Measurements from ENCODE around the gene FPR3.

The FPR3 gene

GRCh38 chr19:51794885-51795490 is at the start of gene FPR3:
TSS of gene FPR3 (plus strand) at chr19:51795157. CDS start at chr19:51823749, 28,592 bp downstream.
- no peak for TF ChIP-seq GATA2 (IDR thresholded peaks at IDR 0.05; ENCODE audit: low read depth, low read length)
- TF ChIP-seq GATA3 (IDR thresholded peaks at IDR 0.05; ENCODE audit: low read depth, low read length) = no peak

GRCh38 chr19:51746731-51747130 is 48.2 kb upstream of the FPR3 start:
- TF ChIP-seq GATA2 (IDR thresholded peaks at IDR 0.05; ENCODE audit: low read depth, low read length) (no peak), GATA3 (IDR thresholded peaks at IDR 0.05; ENCODE audit: low read depth, low read length) (no peak)

- TF ChIP-seq GATA3 (IDR thresholded peaks at IDR 0.05; ENCODE audit: low read depth, low read length) (no peak), GATA2 (IDR thresholded peaks at IDR 0.05; ENCODE audit: low read depth, low read length) (no peak)
Measured at GRCh38 chr19:51749979-51750378, 45.0 kb upstream of the FPR3 start.

GRCh38 chr19:51750400-51751094 is 44.4 kb upstream of the FPR3 start:
- TF ChIP-seq GATA3 (IDR thresholded peaks at IDR 0.05; ENCODE audit: low read depth, low read length) = no peak
- no peak for TF ChIP-seq GATA2 (IDR thresholded peaks at IDR 0.05; ENCODE audit: low read depth, low read length)

- TF ChIP-seq GATA2 (IDR thresholded peaks at IDR 0.05; ENCODE audit: low read depth, low read length) (no peak), GATA3 (IDR thresholded peaks at IDR 0.05; ENCODE audit: low read depth, low read length) (no peak)
Measured at GRCh38 chr19:51751655-51752054, 43.3 kb upstream of the FPR3 start, which contains the start of gene FPR1. TSS of gene FPR1 (minus strand) at chr19:51751878. CDS start at chr19:51746994, 4,884 bp downstream.

GRCh38 chr19:51754109-51754508 is 40.8 kb upstream of the FPR3 start:
- TF ChIP-seq GATA2 (IDR thresholded peaks at IDR 0.05; ENCODE audit: low read depth, low read length) (no peak), GATA3 (IDR thresholded peaks at IDR 0.05; ENCODE audit: low read depth, low read length) (no peak)

GRCh38 chr19:51754770-51755169 is 40.2 kb upstream of the FPR3 start:
- no peak for TF ChIP-seq GATA2 (IDR thresholded peaks at IDR 0.05; ENCODE audit: low read depth, low read length)
- TF ChIP-seq GATA3 (IDR thresholded peaks at IDR 0.05; ENCODE audit: low read depth, low read length) = no peak

GRCh38 chr19:51755571-51755970 is 39.4 kb upstream of the FPR3 start:
- TF ChIP-seq GATA3 (IDR thresholded peaks at IDR 0.05; ENCODE audit: low read depth, low read length) (no peak), GATA2 (IDR thresholded peaks at IDR 0.05; ENCODE audit: low read depth, low read length) (no peak)

- TF ChIP-seq GATA2 (IDR thresholded peaks at IDR 0.05; ENCODE audit: low read depth, low read length) (no peak), GATA3 (IDR thresholded peaks at IDR 0.05; ENCODE audit: low read depth, low read length) (no peak)
Measured at GRCh38 chr19:51760697-51761356, 34.1 kb upstream of the FPR3 start, which contains the start of gene FPR2. TSS of gene FPR2 (plus strand) at chr19:51761180. CDS start at chr19:51768659, 7,479 bp downstream.

- no peak for TF ChIP-seq GATA2 (IDR thresholded peaks at IDR 0.05; ENCODE audit: low read depth, low read length)
- TF ChIP-seq GATA3 (IDR thresholded peaks at IDR 0.05; ENCODE audit: low read depth, low read length) = no peak
Measured at GRCh38 chr19:51761696-51762095, 33.3 kb upstream of the FPR3 start.

GRCh38 chr19:51765086-51765485 is 29.9 kb upstream of the FPR3 start:
- TF ChIP-seq GATA2 (IDR thresholded peaks at IDR 0.05; ENCODE audit: low read depth, low read length) (no peak), GATA3 (IDR thresholded peaks at IDR 0.05; ENCODE audit: low read depth, low read length) (no peak)

GRCh38 chr19:51766461-51766860 is 28.5 kb upstream of the FPR3 start:
- TF ChIP-seq GATA3 (IDR thresholded peaks at IDR 0.05; ENCODE audit: low read depth, low read length) = no peak
- TF ChIP-seq GATA2 (IDR thresholded peaks at IDR 0.05; ENCODE audit: low read depth, low read length) = no peak

- TF ChIP-seq GATA3 (IDR thresholded peaks at IDR 0.05; ENCODE audit: low read depth, low read length) (no peak), GATA2 (IDR thresholded peaks at IDR 0.05; ENCODE audit: low read depth, low read length) (no peak)
Measured at GRCh38 chr19:51771376-51772130, 23.4 kb upstream of the FPR3 start.

- TF ChIP-seq GATA3 (IDR thresholded peaks at IDR 0.05; ENCODE audit: low read depth, low read length) (no peak), GATA2 (IDR thresholded peaks at IDR 0.05; ENCODE audit: low read depth, low read length) (no peak)
Measured at GRCh38 chr19:51772977-51773376, 22.0 kb upstream of the FPR3 start.
